HL-60 (cell line): ENCODE results near the gene SIGLEC7.

Experiments used
- DNase-seq, 2 experiments: peaks; one replicate each; pipeline ENCODE4 v3.0.0-alpha.2; 2010 to 2020; ENCODE audit warnings: low read depth in 1 of 2, low spot score in 1 of 2
- H3K27ac ChIP-seq: fragments of 250-450 bp; sonication (Bioruptor Pico); replicated peaks from 2 replicates; pipeline ENCODE4 v1.5.1; 2020; ENCODE audit warnings: mild to moderate bottlenecking, moderate library complexity
- H3K27me3 ChIP-seq: fragments of 250-450 bp; sonication (Bioruptor Pico); 2 replicates; pipeline ENCODE4 v1.5.1; 2021; ENCODE audit warnings: mild to moderate bottlenecking, moderate library complexity; ENCODE audit not compliant: insufficient read depth, poor library complexity, severe bottlenecking
- H3K4me3 ChIP-seq: replicated peaks from 2 replicates; pipeline ENCODE4 v1.5.1; 2011; ENCODE audit warnings: mild to moderate bottlenecking, control low read depth, low read length; ENCODE audit not compliant: insufficient read depth
- CTCF ChIP-seq: IDR thresholded peaks from one replicate; pipeline ENCODE4 v1.5.1; 2011; ENCODE audit warnings: low read length, control low read depth, inconsistent platforms; ENCODE audit not compliant: insufficient read depth
- GABPA ChIP-seq: IDR thresholded peaks from 2 replicates; pipeline ENCODE4 v1.6.1; 2012; ENCODE audit warnings: low read depth
- POLR2AphosphoS5 ChIP-seq: IDR thresholded peaks from 2 replicates; pipeline ENCODE4 v1.6.1; 2012; ENCODE audit warnings: low read depth
- REST ChIP-seq: IDR thresholded peaks from 2 replicates; pipeline ENCODE4 v1.6.1; 2012; ENCODE audit warnings: low read depth; ENCODE audit not compliant: insufficient replicate concordance
- SPI1 ChIP-seq: IDR thresholded peaks from 2 replicates; pipeline ENCODE4 v1.6.1; 2012; ENCODE audit warnings: low read depth, mild to moderate bottlenecking, borderline replicate concordance

The SIGLEC7 gene

GRCh38 chr19:51124729-51125128 lies 17.4 kb upstream of the SIGLEC7 start, which contains the start of gene SIGLEC9:
TSS of gene SIGLEC9 (plus strand) at chr19:51124906. CDS start at chr19:51124975, 69 bp downstream.
- TF ChIP-seq REST, result no peak
- no peak for TF ChIP-seq POLR2AphosphoS5
- TF ChIP-seq GABPA, result no peak
- TF ChIP-seq SPI1, result no peak
- no peak for TF ChIP-seq CTCF
- H3K27me3 ChIP-seq, result no peaks in the 10 kb centered on the region
- H3K27ac ChIP-seq, result peak within 1 kb of the TSS; percentile 65
- DNase-seq, result peak; percentile 27 to 69
- H3K4me3 ChIP-seq, result peak within 1 kb of the TSS; percentile 29

- Histone ChIP-seq H3K27me3 (no peaks in the 10 kb centered on the region), H3K27ac (peak overlapping the region; percentile 65; the same call in 1 of the 2 replicates), H3K4me3 (peak overlapping the region; percentile 29)
- no peak for DNase-seq
- no peak for TF ChIP-seq CTCF
- TF ChIP-seq REST, result no peak
- TF ChIP-seq GABPA, result no peak
- no peak for TF ChIP-seq POLR2AphosphoS5
- TF ChIP-seq SPI1, result no peak
These were observed 16.6 kb upstream of the SIGLEC7 start for GRCh38 chr19:51125421-51126075.

- no peak for TF ChIP-seq POLR2AphosphoS5
- no peak for TF ChIP-seq REST
- no peak for TF ChIP-seq CTCF
- TF ChIP-seq GABPA, result no peak
- no peak for TF ChIP-seq SPI1
- H3K27ac ChIP-seq, result no peak overlapping the region
- no peak for DNase-seq
- H3K27me3 ChIP-seq, result no peaks in the 10 kb centered on the region
- H3K4me3 ChIP-seq, result no peak overlapping the region
These were observed 15.1 kb upstream of the SIGLEC7 start for GRCh38 chr19:51127032-51127431.
